ENCODE data around the gene PANK1.

The PANK1 gene

GRCh38 chr10:89615824-89616223 lies 29.2 kb downstream of the PANK1 start:
- DNase-seq (ENCODE audit: low read depth in 2 of 2) = no peak

DNA sequence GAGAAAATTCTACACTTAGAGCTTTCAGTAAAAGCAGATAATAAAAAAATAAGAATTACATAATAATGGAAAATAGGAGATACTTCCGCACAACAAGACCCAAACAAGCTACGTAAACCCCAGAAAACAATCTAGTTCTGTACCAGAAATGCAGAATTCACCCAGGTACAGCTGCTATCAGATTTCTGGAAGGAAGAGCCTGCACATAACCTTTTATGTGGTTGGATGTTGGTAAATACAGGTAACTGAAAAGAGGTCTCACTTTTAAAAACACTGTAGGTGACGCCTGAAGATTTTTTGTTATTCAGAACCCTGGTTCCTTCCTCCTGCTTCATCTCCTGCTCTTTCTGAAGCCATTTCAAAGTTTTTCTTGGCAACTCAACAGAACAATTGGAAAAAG lies 29.9 kb downstream of the PANK1 start:
- DNase-seq (ENCODE audit: low read depth in 2 of 2) = no peak

- no peak for DNase-seq (ENCODE audit: low read depth in 2 of 2)
Observed at GRCh38 chr10:89613582-89613981, 31.5 kb downstream of the PANK1 start.

- no peak for DNase-seq (ENCODE audit: low read depth in 2 of 2)
Observed at GRCh38 chr10:89611282-89611681, 33.8 kb downstream of the PANK1 start.

DNA sequence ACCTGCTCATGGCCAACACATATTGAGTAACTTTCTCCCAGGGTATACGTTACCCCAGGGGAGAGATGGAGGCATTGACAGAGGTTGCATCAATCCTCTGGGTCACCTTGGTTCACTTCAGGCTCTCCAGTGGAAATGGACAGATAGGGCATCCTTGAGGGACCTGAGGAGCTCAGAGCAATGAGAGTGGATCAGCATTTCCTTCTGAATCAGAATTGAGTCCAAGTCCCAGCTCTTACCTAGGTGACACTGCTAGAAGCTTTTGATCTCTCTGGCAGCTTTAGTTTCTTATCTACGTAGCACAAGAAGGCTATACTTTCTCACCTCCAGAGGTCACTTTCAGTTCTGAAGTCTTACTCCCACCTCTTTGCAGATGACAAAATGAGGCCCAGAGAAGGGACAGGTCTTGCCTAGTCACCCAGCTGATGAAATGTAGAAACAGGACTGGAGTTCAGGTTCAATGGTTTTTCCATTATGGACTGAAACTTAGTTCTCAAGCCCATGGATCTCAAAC lies 35.2 kb downstream of the PANK1 start:
- DNase-seq (ENCODE audit: low read depth in 2 of 2) = no peak

DNA sequence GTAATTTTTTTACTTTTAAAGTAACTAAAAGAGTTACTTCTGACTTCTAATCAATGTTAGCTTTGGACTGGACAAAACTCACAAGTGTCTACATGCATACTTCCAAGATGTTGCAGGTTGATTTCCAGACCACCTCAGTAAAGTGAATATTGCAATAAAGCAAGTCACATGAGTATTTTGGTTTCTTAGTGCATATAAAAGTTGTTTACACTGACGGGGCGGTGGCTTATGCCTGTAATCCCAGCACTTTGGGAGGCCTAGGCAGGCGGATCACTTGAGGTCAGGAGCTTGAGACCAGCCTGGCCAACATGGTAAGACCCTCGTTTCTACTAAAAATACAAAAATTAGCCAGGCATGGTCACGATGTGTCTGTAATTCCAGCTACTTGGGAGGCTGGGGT lies 40.8 kb downstream of the PANK1 start:
- DNase-seq (ENCODE audit: low read depth in 2 of 2) = no peak

DNA sequence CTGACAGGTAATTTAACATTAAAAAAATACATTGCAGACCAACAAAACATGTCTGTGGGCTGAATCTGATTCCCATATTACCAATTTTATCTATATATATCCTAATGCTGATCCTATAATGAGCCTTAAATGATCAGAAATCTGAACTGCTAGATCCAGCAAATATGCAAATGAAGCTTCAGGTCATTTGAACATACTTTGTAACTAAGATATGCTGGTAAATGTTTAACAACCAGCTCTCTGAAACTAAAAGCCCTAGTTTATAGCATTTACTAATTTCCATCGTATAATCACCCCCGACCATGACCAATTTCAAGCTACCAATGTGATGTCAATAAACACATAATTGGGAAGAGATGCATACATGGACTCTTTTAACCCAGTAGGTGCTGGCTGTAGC lies 42.1 kb downstream of the PANK1 start:
- DNase-seq (ENCODE audit: low read depth in 2 of 2) = no peak

DNA sequence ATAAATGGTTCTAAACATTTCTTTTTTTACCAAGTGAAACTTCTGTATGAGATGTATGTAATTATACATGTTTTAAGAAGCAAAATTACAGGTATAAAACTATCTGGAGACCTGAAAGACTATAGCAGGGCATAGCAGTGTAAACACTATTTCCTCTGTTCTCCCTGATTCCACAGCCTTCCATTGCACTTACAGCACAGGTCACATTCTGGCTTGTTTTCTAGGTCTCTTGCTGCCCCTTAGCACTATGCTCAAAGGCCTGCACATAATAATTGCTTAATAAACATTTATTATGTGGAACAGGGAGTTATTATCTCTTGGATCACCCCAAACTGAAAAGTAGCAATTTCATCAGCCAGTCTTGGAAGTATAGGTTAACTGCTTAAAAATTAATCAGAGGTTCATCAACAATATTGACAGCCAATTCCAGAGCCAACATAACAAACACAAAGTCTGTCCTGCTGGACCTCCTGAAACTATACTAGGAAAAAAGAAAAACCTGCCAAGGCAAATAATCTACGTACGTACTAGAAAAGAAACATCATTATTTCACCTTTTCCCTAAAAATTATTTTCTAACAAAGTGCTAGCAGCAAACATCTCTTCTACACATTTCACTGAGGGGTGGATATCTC lies 43.2 kb downstream of the PANK1 start:
- no peak for DNase-seq (ENCODE audit: low read depth in 2 of 2)

DNA sequence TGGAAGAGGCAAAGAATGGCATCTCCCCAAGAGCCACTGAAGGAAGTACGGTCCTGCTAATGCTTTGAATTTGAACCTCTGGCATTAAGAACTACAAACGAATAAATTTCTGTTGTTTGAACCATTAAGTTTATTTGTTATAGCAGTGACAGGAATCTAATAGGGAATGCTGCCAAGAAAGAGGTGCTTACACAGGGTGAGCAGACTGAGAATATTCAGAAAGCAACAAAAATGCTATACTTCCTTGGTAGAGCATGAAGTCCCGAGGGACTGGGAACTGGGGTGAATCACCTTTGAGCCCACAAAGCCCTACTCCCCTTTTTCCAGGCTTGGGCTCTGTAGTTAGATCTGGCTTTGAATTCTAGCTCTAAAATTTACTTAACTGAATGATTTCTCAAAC lies 45.0 kb downstream of the PANK1 start:
- no peak for DNase-seq (ENCODE audit: low read depth in 2 of 2)

DNA sequence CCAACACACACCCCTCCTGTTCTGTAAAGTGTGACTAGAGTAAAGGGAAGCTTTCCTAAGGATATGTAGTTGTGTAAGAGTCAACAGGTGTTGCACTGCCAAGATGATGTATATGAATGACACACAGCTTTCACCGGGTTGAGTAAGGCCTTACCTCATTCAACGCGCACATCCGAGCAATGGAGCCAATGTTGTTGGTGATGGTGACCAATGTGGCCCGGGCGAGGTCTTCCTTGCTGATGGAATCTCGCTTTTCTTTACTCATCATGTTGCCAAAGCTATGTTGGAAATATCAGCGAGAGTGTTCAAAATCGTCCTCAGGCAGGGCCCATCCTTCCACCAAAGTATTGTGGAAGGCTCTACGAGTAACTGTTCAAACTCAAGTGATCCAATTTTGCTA lies 52.0 kb downstream of the PANK1 start:
- no peak for DNase-seq (ENCODE audit: low read depth in 2 of 2)

GRCh38 chr10:89592539-89592938 lies 52.5 kb downstream of the PANK1 start:
- DNase-seq (ENCODE audit: low read depth in 2 of 2) = no peak

GRCh38 chr10:89591796-89592271 lies 53.2 kb downstream of the PANK1 start:
- no peak for DNase-seq (ENCODE audit: low read depth in 2 of 2)

DNA sequence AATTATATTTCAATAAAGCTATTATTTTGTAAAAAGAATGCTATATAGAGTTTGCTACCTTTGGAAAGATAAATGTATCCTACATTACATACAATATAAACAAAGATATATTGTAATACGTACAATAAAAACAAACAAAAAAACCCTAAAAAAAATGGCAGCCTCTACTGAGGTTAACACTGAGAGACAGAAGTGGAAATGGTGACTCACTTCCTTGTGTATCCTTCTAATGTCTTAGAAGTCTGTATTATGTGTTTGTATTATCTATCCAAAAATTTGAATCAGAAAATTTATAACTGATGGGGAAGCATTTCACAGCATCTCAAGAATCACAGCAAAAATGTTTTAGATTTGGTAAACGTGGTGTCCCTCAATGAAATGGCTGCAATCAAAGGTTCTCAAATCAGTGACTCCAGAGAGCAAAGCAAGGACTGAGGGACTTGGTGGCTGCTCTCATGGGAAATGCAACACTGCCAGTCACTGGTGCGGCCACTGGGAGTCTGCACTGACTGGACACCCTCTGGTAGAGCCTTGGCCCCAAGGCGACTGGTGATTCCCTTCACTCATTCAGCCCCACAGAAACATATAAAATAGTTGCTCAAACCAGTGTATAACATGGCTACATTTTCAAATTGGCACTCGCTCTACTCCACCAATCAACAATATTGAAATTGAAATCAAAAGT lies 53.8 kb downstream of the PANK1 start:
- DNase-seq (ENCODE audit: low read depth in 2 of 2) = no peak

- no peak for DNase-seq (ENCODE audit: low read depth in 2 of 2)
Observed at GRCh38 chr10:89590326-89590725, 54.7 kb downstream of the PANK1 start.

GRCh38 chr10:89589101-89589720 lies 55.8 kb downstream of the PANK1 start:
- no peak for DNase-seq (ENCODE audit: low read depth in 2 of 2)

GRCh38 chr10:89588671-89589070 lies 56.4 kb downstream of the PANK1 start:
- no peak for DNase-seq (ENCODE audit: low read depth in 2 of 2)

GRCh38 chr10:89582022-89582421 lies 63.0 kb downstream of the PANK1 start:
- DNase-seq (ENCODE audit: low read depth in 2 of 2) = no peak

DNA sequence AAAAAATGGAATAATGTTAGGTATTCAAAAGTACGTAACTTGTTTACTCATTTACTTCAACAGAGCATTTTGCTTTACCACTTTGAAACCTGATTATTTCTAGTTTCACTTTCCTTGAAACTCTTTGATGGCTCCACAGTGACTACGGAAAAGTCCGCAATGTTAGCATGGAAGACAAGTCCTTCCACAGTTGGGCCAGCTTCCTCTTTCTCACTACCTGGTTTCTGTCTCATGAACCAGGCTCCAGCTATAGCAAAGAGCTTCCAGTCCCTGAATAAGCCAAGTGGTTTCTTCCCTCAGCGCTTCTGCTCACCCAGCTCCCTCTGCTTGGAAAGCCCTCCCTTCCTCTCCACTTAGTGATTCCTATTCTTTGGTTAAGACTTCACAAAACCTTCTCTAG lies 64.8 kb downstream of the PANK1 start:
- DNase-seq (ENCODE audit: low read depth in 2 of 2) = no peak

GRCh38 chr10:89576696-89577095 lies 68.3 kb downstream of the PANK1 start:
- no peak for DNase-seq (ENCODE audit: low read depth in 2 of 2)

DNA sequence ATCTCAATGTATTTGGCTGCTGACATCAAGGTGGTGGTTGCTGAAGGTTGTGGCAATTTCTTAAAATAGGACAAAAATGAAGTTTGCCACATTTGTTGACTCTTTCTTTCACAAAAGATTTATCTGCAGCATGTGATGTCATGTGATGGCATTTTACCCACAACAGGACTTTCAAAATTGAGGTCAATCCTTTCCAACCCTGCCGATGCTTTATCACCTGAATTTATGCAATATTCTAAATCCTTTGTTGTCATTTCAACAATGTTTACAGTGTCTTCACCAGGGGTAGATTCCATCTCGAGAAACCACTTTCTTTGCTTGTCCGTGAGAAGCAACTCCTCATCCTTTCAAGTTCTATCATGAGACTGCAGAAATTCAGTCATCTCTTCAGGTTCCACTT lies 69.0 kb downstream of the PANK1 start:
- no peak for DNase-seq (ENCODE audit: low read depth in 2 of 2)

DNA sequence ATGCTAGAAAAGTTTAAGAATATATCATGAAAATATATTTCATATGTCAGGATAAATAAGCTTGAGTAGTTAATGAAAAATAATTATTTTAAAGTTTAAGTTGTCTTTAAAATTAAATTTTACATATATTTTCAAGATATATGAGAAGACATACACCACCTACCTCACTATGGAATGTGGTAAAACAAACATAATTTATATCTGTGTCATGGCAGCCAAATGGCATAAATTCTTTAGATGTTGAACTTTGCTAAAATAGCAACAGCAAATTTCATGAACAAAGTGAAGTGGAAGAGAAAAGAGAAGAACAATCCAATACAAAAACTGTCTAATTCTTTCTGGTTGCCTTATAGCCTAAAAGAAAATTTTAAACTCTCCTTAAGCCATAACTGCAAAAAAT lies 70.0 kb downstream of the PANK1 start:
- no peak for DNase-seq (ENCODE audit: low read depth in 2 of 2)

DNA sequence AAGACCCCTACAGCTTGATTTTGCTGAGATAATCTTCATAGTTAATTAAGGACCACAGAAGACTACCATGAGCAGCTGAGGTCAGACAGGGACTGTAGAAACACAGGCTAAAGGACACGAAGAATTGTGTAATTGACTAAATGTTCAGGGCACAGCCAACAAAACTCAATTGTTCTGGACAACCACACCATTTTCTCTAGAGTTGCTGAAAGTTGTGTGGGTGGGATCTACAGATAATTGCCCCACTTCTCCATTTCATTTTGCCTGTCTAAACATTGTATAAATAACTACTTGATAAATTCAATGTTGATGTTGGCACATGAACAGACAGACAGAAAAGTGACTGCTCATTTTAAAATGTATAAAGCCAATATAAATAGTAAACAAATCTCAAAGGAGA lies 70.7 kb downstream of the PANK1 start:
- DNase-seq (ENCODE audit: low read depth in 2 of 2) = no peak

Data from stimulated activated CD8-positive, alpha-beta memory T cell treated with anti-CD3 and anti-CD28 coated beads, Interleukin-2, amount 100 ng/mL, for 48 hours (primary cell).